ENCODE data around the gene NR2F6.

The NR2F6 gene

GRCh38 chr19:17263712-17264640 is 18.3 kb upstream of the NR2F6 start:
- peak overlapping the region in 1 of 2 donors; percentile 51 for H3K27ac ChIP-seq
- no peak for TF ChIP-seq CTCF (IDR thresholded peaks at IDR 0.05)
- peak overlapping the region; percentile 58 for H3K4me3 ChIP-seq
- DNase-seq (ENCODE audit: low spot score) = no peak

GRCh38 chr19:17262557-17262956 is 16.8 kb upstream of the NR2F6 start:
- DNase-seq (ENCODE audit: low spot score) = no peak
- Histone ChIP-seq H3K4me3 (no peak overlapping the region), H3K27ac (no peak overlapping the region)
- TF ChIP-seq CTCF (IDR thresholded peaks at IDR 0.05) = no peak

GRCh38 chr19:17260842-17261325 is 15.2 kb upstream of the NR2F6 start:
- Histone ChIP-seq H3K27ac (no peak overlapping the region), H3K4me3 (no peak overlapping the region)
- peak; percentile 67 for TF ChIP-seq CTCF (IDR thresholded peaks at IDR 0.05)
- no peak for DNase-seq (ENCODE audit: low spot score)

GRCh38 chr19:17259934-17260333 is 14.2 kb upstream of the NR2F6 start:
- Histone ChIP-seq H3K4me3 (no peak overlapping the region), H3K27ac (no peak overlapping the region)
- no peak for TF ChIP-seq CTCF (IDR thresholded peaks at IDR 0.05)
- no peak for DNase-seq (ENCODE audit: low spot score)

- no peak for TF ChIP-seq CTCF (IDR thresholded peaks at IDR 0.05)
- Histone ChIP-seq H3K27ac (no peak overlapping the region), H3K4me3 (no peak overlapping the region)
- no peak for DNase-seq (ENCODE audit: low spot score)
These were observed 13.5 kb upstream of the NR2F6 start for GRCh38 chr19:17259118-17259780.

GRCh38 chr19:17256130-17256529 is 10.4 kb upstream of the NR2F6 start:
- TF ChIP-seq CTCF (IDR thresholded peaks at IDR 0.05) = no peak
- DNase-seq (ENCODE audit: low spot score) = no peak
- H3K27ac ChIP-seq = no peak overlapping the region

More at GRCh38 chr19:17256130-17256529, 10.4 kb upstream of the NR2F6 start:
- H3K4me3 ChIP-seq = no peak overlapping the region

All from coronary artery (tissue), 2 donors.